ENCODE data around the gene SLC9A4.

DNA sequence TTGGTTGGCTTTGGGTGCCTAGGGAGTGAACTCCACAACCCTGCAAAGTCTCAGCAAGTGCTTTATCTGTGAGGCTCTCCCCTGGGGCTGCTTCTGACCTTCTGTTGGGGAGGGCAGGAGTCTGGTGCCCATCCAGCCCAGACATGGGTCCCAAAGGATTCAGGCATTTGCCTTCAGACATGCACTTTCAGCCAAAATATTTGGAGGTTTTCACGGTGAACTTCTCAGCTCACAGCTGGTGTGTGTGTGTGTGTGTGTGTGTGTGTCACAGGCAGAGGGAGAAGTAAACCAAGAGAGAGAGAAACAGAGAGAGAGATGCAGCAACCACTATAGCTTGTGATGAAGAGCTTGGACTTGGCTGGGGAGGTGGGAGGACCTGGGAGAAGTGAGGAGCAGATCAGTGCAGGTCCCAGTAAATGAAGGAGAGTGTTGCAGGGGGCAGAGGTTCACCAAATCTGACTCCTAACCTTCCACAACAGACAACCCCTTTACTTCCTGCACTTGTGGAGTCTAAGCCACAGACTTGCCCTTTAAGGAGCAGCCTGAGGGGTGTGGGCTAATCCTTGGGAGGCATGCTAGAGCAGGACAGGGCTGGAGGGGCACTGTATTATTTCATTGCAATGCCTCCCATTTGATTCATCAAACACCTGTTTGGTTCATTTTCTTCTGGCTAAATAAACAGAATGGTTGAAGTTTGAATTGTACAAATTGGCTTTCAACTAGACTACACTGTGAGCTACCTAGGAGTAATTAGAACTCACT lies 14.1 kb downstream of the SLC9A4 start:
- TF ChIP-seq, protein P1, sequence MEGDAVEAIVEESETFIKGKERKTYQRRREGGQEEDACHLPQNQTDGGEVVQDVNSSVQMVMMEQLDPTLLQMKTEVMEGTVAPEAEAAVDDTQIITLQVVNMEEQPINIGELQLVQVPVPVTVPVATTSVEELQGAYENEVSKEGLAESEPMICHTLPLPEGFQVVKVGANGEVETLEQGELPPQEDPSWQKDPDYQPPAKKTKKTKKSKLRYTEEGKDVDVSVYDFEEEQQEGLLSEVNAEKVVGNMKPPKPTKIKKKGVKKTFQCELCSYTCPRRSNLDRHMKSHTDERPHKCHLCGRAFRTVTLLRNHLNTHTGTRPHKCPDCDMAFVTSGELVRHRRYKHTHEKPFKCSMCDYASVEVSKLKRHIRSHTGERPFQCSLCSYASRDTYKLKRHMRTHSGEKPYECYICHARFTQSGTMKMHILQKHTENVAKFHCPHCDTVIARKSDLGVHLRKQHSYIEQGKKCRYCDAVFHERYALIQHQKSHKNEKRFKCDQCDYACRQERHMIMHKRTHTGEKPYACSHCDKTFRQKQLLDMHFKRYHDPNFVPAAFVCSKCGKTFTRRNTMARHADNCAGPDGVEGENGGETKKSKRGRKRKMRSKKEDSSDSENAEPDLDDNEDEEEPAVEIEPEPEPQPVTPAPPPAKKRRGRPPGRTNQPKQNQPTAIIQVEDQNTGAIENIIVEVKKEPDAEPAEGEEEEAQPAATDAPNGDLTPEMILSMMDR (IDR thresholded peaks at IDR 0.05), result no peak
- no peak for TF ChIP-seq POLR2A (IDR thresholded peaks at IDR 0.05)
